Ectodermal cell (in vitro differentiated cells): ENCODE measurements around the gene TRMT5.

ENCODE experiments used
- H3K27ac ChIP-seq: 2 replicates; pipeline ENCODE4 v1.7.0; 2013; ENCODE audit warnings: mild to moderate bottlenecking, low read depth, low read length; ENCODE audit not compliant: insufficient read depth, poor library complexity, severe bottlenecking
- H3K27me3 ChIP-seq: 2 replicates; pipeline ENCODE4 v1.7.0; 2013; ENCODE audit warnings: mild to moderate bottlenecking, low read length; ENCODE audit not compliant: insufficient read depth, control insufficient read depth, poor library complexity, severe bottlenecking
- H3K36me3 ChIP-seq: one replicate; pipeline ENCODE4 v1.7.0; 2013; ENCODE audit warnings: low read length; ENCODE audit not compliant: control insufficient read depth, insufficient read depth
- H3K4me1 ChIP-seq: one replicate; pipeline ENCODE4 v1.7.0; 2013; ENCODE audit warnings: low read length; ENCODE audit not compliant: control insufficient read depth, insufficient read depth
- H3K4me3 ChIP-seq: 2 replicates; pipeline ENCODE4 v1.7.0; 2013; ENCODE audit warnings: low read depth, low read length, control low read depth; ENCODE audit not compliant: insufficient read depth
- H3K9me3 ChIP-seq: 2 replicates; pipeline ENCODE4 v1.7.0; 2013; ENCODE audit warnings: mild to moderate bottlenecking, low read length, moderate library complexity; ENCODE audit not compliant: control insufficient read depth
- WGBS, 2 experiments: methylation state at CpG; one replicate each; pipeline ENCODE4 v1.1.7; 2013; ENCODE audit warnings: missing lambda C conversion rate in 2 of 2; 5-methylcytosine and 5-hydroxymethylcytosine counted together

TRMT5 gene

GRCh38 chr14:60935319-60935718, 45.6 kb downstream of the TRMT5 start:
- Histone ChIP-seq H3K27me3 (no peaks in the 10 kb centered on the region), H3K27ac (no peak overlapping the region), H3K4me1 (no peaks in the 10 kb centered on the region), H3K4me3 (no peak overlapping the region), H3K9me3 (no peaks in the 10 kb centered on the region), H3K36me3 (no peaks in the 10 kb centered on the region)

DNA sequence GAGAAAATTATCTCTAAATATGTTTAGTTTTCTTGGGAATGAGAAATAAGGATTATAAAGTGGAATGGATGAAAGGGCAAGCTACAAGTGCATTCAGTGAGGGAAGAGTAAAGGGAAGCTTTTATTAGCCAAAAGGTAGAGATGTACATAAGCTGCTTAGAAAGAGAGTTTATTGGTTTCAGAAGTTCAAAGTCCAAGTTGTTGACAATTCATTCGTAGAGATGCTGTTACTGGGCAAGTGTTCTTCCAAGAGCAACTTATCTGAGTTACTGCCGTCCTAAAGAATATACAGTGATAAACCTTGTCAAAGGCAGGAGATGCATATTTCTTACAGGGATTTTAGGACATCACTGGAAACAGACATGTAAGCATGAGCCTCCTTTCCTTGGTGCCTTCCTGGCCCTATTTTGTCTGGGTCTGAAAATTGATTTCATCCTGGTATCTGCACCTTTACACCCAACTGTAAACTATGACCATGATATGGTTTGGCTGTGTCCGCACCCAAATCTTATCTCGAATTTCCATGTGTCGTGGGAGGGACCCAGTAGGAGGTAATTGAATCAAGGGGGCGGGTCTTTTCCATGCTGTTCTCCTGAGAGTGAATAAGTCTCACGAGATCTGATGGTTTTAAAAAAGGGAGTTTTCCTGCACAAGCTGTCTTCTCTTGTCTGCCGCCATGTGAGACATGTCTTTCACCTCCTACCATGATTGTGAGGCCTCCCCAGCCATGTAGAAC, 46.8 kb downstream of the TRMT5 start:
- H3K4me1 ChIP-seq = no peaks in the 10 kb centered on the region
- 92 to 93% methylated on average over 8 of the region's 8 CpGs for WGBS, 2 experiments
- no peaks in the 10 kb centered on the region for H3K9me3 ChIP-seq
- no peak overlapping the region for H3K4me3 ChIP-seq
- no peaks in the 10 kb centered on the region for H3K27me3 ChIP-seq
- no peak overlapping the region for H3K27ac ChIP-seq
- H3K36me3 ChIP-seq = no peaks in the 10 kb centered on the region

GRCh38 chr14:60931218-60931617, 49.7 kb downstream of the TRMT5 start:
- Histone ChIP-seq H3K36me3 (no peaks in the 10 kb centered on the region), H3K9me3 (no peaks in the 10 kb centered on the region), H3K27ac (no peak overlapping the region), H3K4me1 (no peaks in the 10 kb centered on the region), H3K4me3 (no peak overlapping the region), H3K27me3 (no peaks in the 10 kb centered on the region)
- WGBS, 2 experiments = 100% methylated on average over 1 of the region's 1 CpG

- Histone ChIP-seq H3K4me3 (no peak overlapping the region), H3K27ac (no peak overlapping the region), H3K4me1 (no peaks in the 10 kb centered on the region), H3K36me3 (no peaks in the 10 kb centered on the region), H3K9me3 (no peaks in the 10 kb centered on the region), H3K27me3 (no peaks in the 10 kb centered on the region)
- 94 to 96% methylated on average over 3 of the region's 3 CpGs for WGBS, 2 experiments
These were observed 54.9 kb downstream of the TRMT5 start for GRCh38 chr14:60926002-60926401.

DNA sequence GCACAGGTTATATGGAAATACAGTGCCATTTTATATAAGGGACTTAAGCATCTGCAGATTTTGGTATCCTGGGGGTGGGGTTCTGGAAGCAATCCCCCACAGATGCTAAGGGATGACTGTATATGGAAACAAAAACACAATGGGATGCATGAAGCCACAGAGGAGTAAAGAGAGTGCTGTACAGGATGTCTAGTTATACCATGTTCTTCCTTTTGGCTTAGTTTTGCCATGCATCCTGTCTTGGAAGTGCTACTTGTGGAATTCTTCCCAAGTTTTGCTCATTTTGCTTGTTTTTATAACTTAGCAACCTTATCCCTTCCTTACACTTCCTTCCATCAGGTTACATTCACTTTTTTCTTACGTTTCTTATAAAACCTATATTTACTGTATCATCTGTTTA, 55.6 kb downstream of the TRMT5 start:
- no peak overlapping the region for H3K27ac ChIP-seq
- 100% methylated on average over 1 of the region's 1 CpG; no CpG with 5 or more reads in 1 of the 2 experiments for WGBS, 2 experiments
- no peaks in the 10 kb centered on the region for H3K36me3 ChIP-seq
- H3K4me1 ChIP-seq = no peaks in the 10 kb centered on the region
- no peak overlapping the region for H3K4me3 ChIP-seq
- H3K27me3 ChIP-seq = no peaks in the 10 kb centered on the region
- no peaks in the 10 kb centered on the region for H3K9me3 ChIP-seq

GRCh38 chr14:60922050-60922449, 58.8 kb downstream of the TRMT5 start:
- H3K27me3 ChIP-seq = no peaks in the 10 kb centered on the region
- WGBS, 2 experiments = 94% methylated on average over 2 of the region's 2 CpGs; no CpG with 5 or more reads in 1 of the 2 experiments
- no peaks in the 10 kb centered on the region for H3K4me1 ChIP-seq
- H3K4me3 ChIP-seq = no peak overlapping the region
- H3K36me3 ChIP-seq = no peaks in the 10 kb centered on the region
- H3K9me3 ChIP-seq = no peaks in the 10 kb centered on the region
- H3K27ac ChIP-seq = no peak overlapping the region
